HepG2 (cell line): Measurements from ENCODE around the gene ZBTB22. TPM values are rescaled to one million over a fixed set of nuclear protein-coding genes. Genes with fewer than 3 reads are reported as not detected.

Experiments used
- ATAD3A ChIP-seq: sonication (generic); formaldehyde crosslinking; IDR thresholded peaks from 2 replicates; pipeline ENCODE4 v1.4.0; 2020; ENCODE audit warnings: missing genetic modification reagents
- BRF2 ChIP-seq: sonication (generic); formaldehyde crosslinking; IDR thresholded peaks from 2 replicates; pipeline ENCODE4 v1.8.1; 2022; ENCODE audit warnings: mild to moderate bottlenecking, missing genetic modification reagents
- CTCF ChIP-seq: sonication (generic); formaldehyde crosslinking; IDR thresholded peaks from 2 replicates; pipeline ENCODE4 v1.5.0; 2020; ENCODE audit warnings: mild to moderate bottlenecking, missing genetic modification reagents, moderate library complexity
- E2F2 ChIP-seq: sonication (generic); formaldehyde crosslinking; IDR thresholded peaks from 2 replicates; pipeline ENCODE4 v1.4.0; 2020; ENCODE audit warnings: missing genetic modification reagents, borderline replicate concordance
- ELK4 ChIP-seq: sonication (generic); formaldehyde crosslinking; IDR thresholded peaks from 2 replicates; pipeline ENCODE4 v1.9.0; 2021; ENCODE audit warnings: missing genetic modification reagents, borderline replicate concordance
- ESRRA ChIP-seq: sonication (generic); formaldehyde crosslinking; IDR thresholded peaks from 2 replicates; pipeline ENCODE4 v1.5.1; 2020; ENCODE audit warnings: mild to moderate bottlenecking, low read depth, missing genetic modification reagents
- IRX3 ChIP-seq: sonication (generic); formaldehyde crosslinking; IDR thresholded peaks from 2 replicates; pipeline ENCODE4 v1.8.1; 2023; ENCODE audit warnings: mild to moderate bottlenecking, low read depth, missing genetic modification reagents, borderline replicate concordance
- NBN ChIP-seq: fragments of 450-650 bp; conservative IDR thresholded peaks from 2 replicates; pipeline ENCODE4 v1.6.1; 2017
- NR2F1 ChIP-seq, 2 experiments: fragments of 450-650 bp in 1 of 2; formaldehyde crosslinking in 1 of 2; IDR thresholded peaks; 2 replicates each; pipeline versions ENCODE4 v1.5.0 to v1.6.1; 2016 to 2020; ENCODE audit warnings: mild to moderate bottlenecking in 1 of 2, missing compliant biosample characterization in 1 of 2, missing genetic modification reagents in 1 of 2, moderate library complexity in 1 of 2
- RBFOX2 ChIP-seq: fragments of 200-400 bp; formaldehyde crosslinking; IDR thresholded peaks from 2 replicates; pipeline ENCODE4 v1.6.1; 2017; ENCODE audit warnings: low read depth, mild to moderate bottlenecking, low read length
- SP1 ChIP-seq, 2 experiments: fragments of 450-650 bp in 1 of 2; sonication (generic) in 1 of 2; formaldehyde crosslinking in 1 of 2; IDR thresholded peaks; 2 replicates each; pipeline versions ENCODE4 v1.4.0 to v1.6.1; 2016 to 2020; ENCODE audit warnings: missing genetic modification reagents in 1 of 2
- WIZ ChIP-seq: sonication (generic); formaldehyde crosslinking; IDR thresholded peaks from 2 replicates; pipeline ENCODE4 v1.5.1; 2020; ENCODE audit warnings: mild to moderate bottlenecking, missing genetic modification reagents
- ZBED4 ChIP-seq: sonication (generic); formaldehyde crosslinking; IDR thresholded peaks from 2 replicates; pipeline ENCODE4 v1.4.0; 2020; ENCODE audit warnings: missing genetic modification reagents, borderline replicate concordance
- ZBTB37 ChIP-seq: sonication (generic); formaldehyde crosslinking; IDR thresholded peaks from 2 replicates; pipeline ENCODE4 v1.4.0; 2020; ENCODE audit warnings: mild to moderate bottlenecking, missing genetic modification reagents
- ZMYM4 ChIP-seq: sonication (generic); formaldehyde crosslinking; IDR thresholded peaks from 2 replicates; pipeline ENCODE4 v1.8.1; 2023; ENCODE audit warnings: mild to moderate bottlenecking, missing genetic modification reagents
- ZNF10 ChIP-seq: sonication (generic); formaldehyde crosslinking; IDR thresholded peaks from 2 replicates; pipeline ENCODE4 v1.4.0; 2020; ENCODE audit warnings: mild to moderate bottlenecking, low read depth, missing genetic modification reagents, borderline replicate concordance
- polyA plus RNA-seq, 8 experiments: library from polyadenylated mRNA; depleted of rRNA in 3 of 8; stranded (reverse) in 7 of 8; unstranded in 1 of 8; fragments of >200 nt; fragmentation: Illumina TruSeq in 4 of 8; extraction: Trizol in 4 of 8; gene quantifications; 2 replicates each; pipeline versions ENCODE4 v1.2.1 to v1.2.3, GENCODE V29; 2011 to 2016; ENCODE audit warnings: low read depth in 4 of 8, missing spikeins in 1 of 8, mixed read lengths in 1 of 8; ENCODE audit not compliant: insufficient read depth in 1 of 8
- total RNA-seq, 5 experiments: library from RNA; depleted of rRNA; stranded (reverse); fragments of >200 nt; fragmentation: Illumina TruSeq; extraction: Trizol; gene quantifications; 2 replicates each; pipeline ENCODE4 v1.2.3, GENCODE V29; 2016; ENCODE audit warnings: low read depth in 1 of 5

The ZBTB22 gene
- total and polyA plus RNA-seq, 2 of the 13 experiments (the other 11 are each of a cell fraction or from before 2014, with no cell fraction given): 8.0 to 10.6 TPM

GRCh38 chr6:33296797-33297405, 20.6 kb downstream of the ZBTB22 start (continued):
- 0 out of 2 replicates have a peak, but pooled peaks have one; percentile 21 for TF ChIP-seq RBFOX2
- TF ChIP-seq IRX3 (CRISPR knock-in tag): no peak
- no peak for TF ChIP-seq E2F2 (CRISPR knock-in tag)
- TF ChIP-seq ZNF10 (CRISPR knock-in tag): no peak
- TF ChIP-seq ZBTB37 (CRISPR knock-in tag): no peak
- TF ChIP-seq NR2F1 (CRISPR knock-in tag; IDR thresholded peaks at IDR 0.05): peak in 1 of 2 experiments; percentile 54; a peak in 1 of 4 replicates
- TF ChIP-seq ATAD3A (CRISPR knock-in tag): no peak
- no peak for TF ChIP-seq CTCF (CRISPR knock-in tag)
- TF ChIP-seq ESRRA (CRISPR knock-in tag): no peak
- no peak for TF ChIP-seq ZMYM4 (CRISPR knock-in tag)
- TF ChIP-seq ELK4 (CRISPR knock-in tag): no peak
- TF ChIP-seq ZBED4 (CRISPR knock-in tag): no peak
- TF ChIP-seq SP1 (IDR thresholded peaks at IDR 0.05): no peak
- TF ChIP-seq SP1 (CRISPR knock-in tag; IDR thresholded peaks at IDR 0.05): no peak
- TF ChIP-seq NBN: no peak
- TF ChIP-seq WIZ: no peak
- no peak for TF ChIP-seq BRF2 (CRISPR knock-in tag)
